ENCODE results near the gene DEGS2.
A peak's percentile ranks its signal among the peaks of the same experiment; 100 is the strongest.

DNA sequence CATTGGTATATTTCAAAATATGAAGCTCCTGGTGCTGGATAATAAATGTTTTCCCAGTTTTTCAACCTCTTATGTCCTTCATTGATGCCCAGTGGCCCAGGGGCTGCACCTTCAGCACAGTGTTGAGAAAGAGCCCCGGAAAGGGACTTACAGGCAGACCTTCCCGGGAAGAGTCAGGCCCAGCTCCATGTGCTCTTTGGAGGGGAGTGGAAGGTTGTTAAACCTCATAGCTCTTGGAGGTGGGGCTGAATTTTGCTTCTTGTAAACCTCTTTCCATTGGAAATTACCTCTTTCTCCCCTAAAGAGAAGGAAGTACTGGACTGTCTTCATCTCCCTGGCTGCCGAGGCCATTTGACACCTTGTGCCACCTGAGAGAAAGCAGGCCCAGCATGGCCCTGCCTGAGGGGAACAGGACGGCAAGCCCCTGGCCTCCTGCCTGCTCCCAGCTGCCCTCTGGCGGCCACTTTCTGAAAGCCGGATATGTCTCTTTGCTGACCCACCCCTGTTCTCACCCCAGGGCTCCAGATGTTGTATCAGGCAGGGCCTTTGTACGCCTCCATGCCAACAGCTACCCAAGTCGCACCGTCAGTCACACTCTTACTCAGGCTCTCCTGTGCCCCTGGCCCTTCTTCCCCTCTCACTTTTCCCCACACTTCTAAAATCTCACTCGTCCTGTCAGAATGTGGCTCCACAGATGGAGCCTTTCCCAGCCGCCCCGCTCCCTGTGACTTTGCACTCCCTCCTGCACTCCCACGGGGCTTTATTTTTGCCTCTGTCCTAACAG is 51.2 kb downstream of the DEGS2 start:
- TF ChIP-seq, protein P1, sequence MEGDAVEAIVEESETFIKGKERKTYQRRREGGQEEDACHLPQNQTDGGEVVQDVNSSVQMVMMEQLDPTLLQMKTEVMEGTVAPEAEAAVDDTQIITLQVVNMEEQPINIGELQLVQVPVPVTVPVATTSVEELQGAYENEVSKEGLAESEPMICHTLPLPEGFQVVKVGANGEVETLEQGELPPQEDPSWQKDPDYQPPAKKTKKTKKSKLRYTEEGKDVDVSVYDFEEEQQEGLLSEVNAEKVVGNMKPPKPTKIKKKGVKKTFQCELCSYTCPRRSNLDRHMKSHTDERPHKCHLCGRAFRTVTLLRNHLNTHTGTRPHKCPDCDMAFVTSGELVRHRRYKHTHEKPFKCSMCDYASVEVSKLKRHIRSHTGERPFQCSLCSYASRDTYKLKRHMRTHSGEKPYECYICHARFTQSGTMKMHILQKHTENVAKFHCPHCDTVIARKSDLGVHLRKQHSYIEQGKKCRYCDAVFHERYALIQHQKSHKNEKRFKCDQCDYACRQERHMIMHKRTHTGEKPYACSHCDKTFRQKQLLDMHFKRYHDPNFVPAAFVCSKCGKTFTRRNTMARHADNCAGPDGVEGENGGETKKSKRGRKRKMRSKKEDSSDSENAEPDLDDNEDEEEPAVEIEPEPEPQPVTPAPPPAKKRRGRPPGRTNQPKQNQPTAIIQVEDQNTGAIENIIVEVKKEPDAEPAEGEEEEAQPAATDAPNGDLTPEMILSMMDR (IDR thresholded peaks at IDR 0.05): peak in 5 of 7 experiments; percentile 80 to 90 (median 86)
- TF ChIP-seq POLR2A (IDR thresholded peaks at IDR 0.05) (no peak), EP300 (IDR thresholded peaks at IDR 0.05) (no peak)
